Activated CD8-positive, alpha-beta T cell treated with anti-CD3 and anti-CD28 coated beads for 36 hours (primary cell): ENCODE data around the gene KPNA4. TPM values are rescaled to one million over a fixed set of nuclear protein-coding genes. Genes with fewer than 3 reads are reported as not detected.
"Not testable (repeated sequence)": the region's sequence is repeated elsewhere in the genome, so short reads cannot be mapped to it uniquely, and the experiment has no call there.

Experiments used
- ATAC-seq: fragments of 200-7000 bp; cut with Tn5 transposase; one replicate; pipeline ENCODE4 v1.10.0; 2021; ENCODE audit warnings: mild to moderate bottlenecking, moderate library complexity
- CTCF ChIA-PET: fragments of 350-600 bp; sonication (Branson Sonifier 250); formaldehyde crosslinking; loops from one replicate; lab custom pipeline; 2021; ENCODE audit warnings: antibody characterized with exemption; lab: Charles Lee
- POLR2A ChIA-PET: fragments of 350-600 bp; sonication (Branson Sonifier 250); formaldehyde crosslinking; loops from one replicate; lab custom pipeline; 2021; ENCODE audit warnings: antibody characterized with exemption; lab: Charles Lee
- DNase-seq: peaks from one replicate; pipeline ENCODE4 v3.0.0-alpha.2; 2020
- H3K27ac Mint-ChIP-seq: one replicate; pipeline ENCODE4 v1.8.0; 2021; ENCODE audit warnings: mild to moderate bottlenecking, mixed read lengths
- H3K27me3 Mint-ChIP-seq: one replicate; pipeline ENCODE4 v1.8.0; 2021; ENCODE audit warnings: mixed read lengths
- H3K36me3 Mint-ChIP-seq: one replicate; pipeline ENCODE4 v1.8.0; 2021; ENCODE audit warnings: low read depth, mixed read lengths
- H3K4me1 Mint-ChIP-seq: one replicate; pipeline ENCODE4 v1.8.0; 2021; ENCODE audit warnings: low read depth, mixed read lengths
- H3K4me3 Mint-ChIP-seq: one replicate; pipeline ENCODE4 v1.8.0; 2021; ENCODE audit warnings: mild to moderate bottlenecking, moderate library complexity, mixed read lengths
- H3K9me3 Mint-ChIP-seq: one replicate; pipeline ENCODE4 v1.8.0; 2021; ENCODE audit warnings: mixed read lengths
- intact Hi-C: fragments of 100-400 bp; cut with micrococcal nuclease; formaldehyde crosslinking; loops from one replicate; pipeline ENCODE4 v1.10.0; 2022
- total RNA-seq, 2 experiments: library from RNA; stranded (reverse); gene quantifications; one replicate each; pipeline ENCODE4 v1.2.3, GENCODE V29; 2021
- TF ChIP-seq, protein P1 (sequence below): fragments of 200-600 bp; IDR thresholded peaks from one replicate; pipeline ENCODE4 v1.8.0; 2022; ENCODE audit warnings: antibody characterized with exemption, mild to moderate bottlenecking

Gene KPNA4
- total RNA-seq, 2 experiments from 2014 or later = 50.6 to 51.0 TPM

DNA sequence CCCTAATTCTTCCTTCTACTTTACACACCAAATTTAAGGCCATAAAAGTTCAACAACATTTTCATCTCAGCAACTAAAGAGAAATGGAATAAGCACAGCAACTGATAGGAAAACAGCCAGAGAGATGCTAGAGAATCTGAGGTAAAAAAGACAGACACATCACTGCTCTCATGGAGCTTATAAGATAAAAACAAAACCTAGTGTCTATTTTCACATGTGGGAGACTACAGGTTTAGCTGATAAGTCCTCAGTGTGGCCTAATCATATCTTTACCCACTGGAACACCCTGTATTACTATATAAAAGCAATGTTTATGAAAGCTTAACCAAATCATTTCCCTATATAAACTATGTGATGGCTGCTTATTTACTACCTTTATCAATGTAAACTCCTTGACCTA, 33.0 kb downstream of the KPNA4 start:
- Mint-ChIP-seq H3K9me3 (no peaks in the 10 kb centered on the region), H3K36me3 (peaks cover 20% of the 10 kb centered on the region), H3K4me3 (no peak overlapping the region), H3K4me1 (peaks cover 5% of the 10 kb centered on the region), H3K27ac (no peak overlapping the region), H3K27me3 (no peaks in the 10 kb centered on the region)
- POLR2A ChIA-PET = no interaction called here
- CTCF ChIA-PET = no interaction called here
- intact Hi-C loops = no loop called here
- TF ChIP-seq, protein P1, sequence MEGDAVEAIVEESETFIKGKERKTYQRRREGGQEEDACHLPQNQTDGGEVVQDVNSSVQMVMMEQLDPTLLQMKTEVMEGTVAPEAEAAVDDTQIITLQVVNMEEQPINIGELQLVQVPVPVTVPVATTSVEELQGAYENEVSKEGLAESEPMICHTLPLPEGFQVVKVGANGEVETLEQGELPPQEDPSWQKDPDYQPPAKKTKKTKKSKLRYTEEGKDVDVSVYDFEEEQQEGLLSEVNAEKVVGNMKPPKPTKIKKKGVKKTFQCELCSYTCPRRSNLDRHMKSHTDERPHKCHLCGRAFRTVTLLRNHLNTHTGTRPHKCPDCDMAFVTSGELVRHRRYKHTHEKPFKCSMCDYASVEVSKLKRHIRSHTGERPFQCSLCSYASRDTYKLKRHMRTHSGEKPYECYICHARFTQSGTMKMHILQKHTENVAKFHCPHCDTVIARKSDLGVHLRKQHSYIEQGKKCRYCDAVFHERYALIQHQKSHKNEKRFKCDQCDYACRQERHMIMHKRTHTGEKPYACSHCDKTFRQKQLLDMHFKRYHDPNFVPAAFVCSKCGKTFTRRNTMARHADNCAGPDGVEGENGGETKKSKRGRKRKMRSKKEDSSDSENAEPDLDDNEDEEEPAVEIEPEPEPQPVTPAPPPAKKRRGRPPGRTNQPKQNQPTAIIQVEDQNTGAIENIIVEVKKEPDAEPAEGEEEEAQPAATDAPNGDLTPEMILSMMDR = no peak
- DNase-seq = no peak
- no peak for ATAC-seq

DNA sequence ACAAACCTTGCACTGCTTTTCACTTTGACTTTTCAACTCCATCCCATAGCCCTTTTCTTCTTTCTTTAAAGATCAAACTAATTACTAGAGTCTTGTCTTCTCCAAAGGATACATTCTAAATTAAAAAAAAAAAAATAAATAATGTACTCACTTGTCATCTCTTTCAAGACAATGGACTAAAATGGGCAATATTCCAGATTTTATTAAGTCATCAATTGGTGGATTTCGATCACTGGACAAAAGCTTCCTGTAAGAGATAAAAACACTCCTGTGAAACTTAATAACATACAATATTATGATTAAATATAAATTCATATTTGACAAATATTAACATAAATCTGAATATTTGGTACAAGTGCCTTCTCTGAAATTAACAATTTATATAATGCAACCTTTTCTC, 34.1 kb downstream of the KPNA4 start:
- H3K27ac Mint-ChIP-seq = no peak overlapping the region

DNA sequence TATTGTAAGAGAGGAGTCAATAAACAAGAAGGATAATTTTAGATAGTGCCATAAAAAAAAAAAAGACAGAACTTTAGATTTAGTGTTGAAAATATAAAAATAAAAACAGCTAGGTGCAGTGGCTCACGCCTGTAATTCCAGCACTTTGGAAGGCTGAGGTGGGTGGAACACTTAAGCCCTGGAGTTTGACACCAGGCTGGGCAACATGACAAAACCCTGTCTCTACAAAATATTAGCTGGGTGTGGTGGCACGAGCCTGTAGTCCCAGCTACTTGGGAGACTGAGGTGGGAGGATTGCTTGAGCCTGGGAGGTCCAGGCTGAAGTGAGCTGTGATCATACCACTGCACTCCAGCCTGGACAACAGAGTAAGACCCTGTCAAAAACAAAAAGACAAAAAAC, 49.0 kb downstream of the KPNA4 start:
- POLR2A ChIA-PET = interaction anchor here (0.7 kb wide), 1 partner anchor 14 kb away, joined by 3 read pairs; no protein-coding TSS in a partner anchor

More for the DNA sequence above, 34.1 kb downstream of the KPNA4 start:
- TF ChIP-seq, protein P1 = no peak
- DNase-seq (no peak), ATAC-seq (no peak)
- ChIA-PET POLR2A (no interaction called here), CTCF (interaction anchor here (0.6 kb wide), 1 partner anchor 205 kb away, joined by 3 read pairs; no protein-coding TSS in a partner anchor)
- Mint-ChIP-seq H3K4me3 (no peak overlapping the region), H3K4me1 (peaks cover 2% of the 10 kb centered on the region), H3K36me3 (peaks cover 26% of the 10 kb centered on the region), H3K27me3 (no peaks in the 10 kb centered on the region), H3K9me3 (no peaks in the 10 kb centered on the region)
- intact Hi-C loops = no loop called here

DNA sequence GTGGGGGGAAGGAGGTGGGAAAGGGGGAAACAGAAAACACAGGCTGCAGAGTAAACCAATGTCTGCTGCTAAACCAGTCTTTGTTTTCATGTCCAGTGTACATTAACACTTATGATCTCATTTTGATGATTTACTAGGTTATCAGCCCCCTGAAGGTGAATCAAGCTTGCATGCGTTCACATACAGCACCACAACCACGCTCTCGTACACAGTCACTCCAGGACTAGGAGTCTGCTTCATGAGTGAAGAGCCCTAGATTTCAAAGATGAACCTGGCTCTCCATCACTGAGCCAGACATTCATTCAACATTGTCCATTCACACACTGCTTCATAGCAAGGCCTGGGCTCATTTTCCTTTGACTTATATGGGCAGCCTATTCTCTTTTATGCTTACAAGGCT, 64.0 kb downstream of the KPNA4 start:
- H3K27ac Mint-ChIP-seq = no peak overlapping the region
- H3K4me1 Mint-ChIP-seq = no peaks in the 10 kb centered on the region
- POLR2A ChIA-PET = no interaction called here
- H3K27me3 Mint-ChIP-seq = no peaks in the 10 kb centered on the region
- intact Hi-C loops = no loop called here
- peaks cover 36% of the 10 kb centered on the region for H3K36me3 Mint-ChIP-seq
- TF ChIP-seq, protein P1 = no peak
- no peak overlapping the region for H3K4me3 Mint-ChIP-seq
- CTCF ChIA-PET = no interaction called here
- ATAC-seq = no peak
- H3K9me3 Mint-ChIP-seq = no peaks in the 10 kb centered on the region
- no peak for DNase-seq

More for the DNA sequence above, 49.0 kb downstream of the KPNA4 start:
- DNase-seq, H3K4me3 Mint-ChIP-seq, H3K4me1 Mint-ChIP-seq, ATAC-seq, H3K27me3 Mint-ChIP-seq, H3K27ac Mint-ChIP-seq, H3K9me3 Mint-ChIP-seq, intact Hi-C loops: not testable (repeated sequence)
- peaks cover 46% of the 10 kb centered on the region for H3K36me3 Mint-ChIP-seq
- CTCF ChIA-PET = interaction anchor here (1.5 kb wide), 1 partner anchor 22 kb away, joined by 4 read pairs; no protein-coding TSS in a partner anchor

DNA sequence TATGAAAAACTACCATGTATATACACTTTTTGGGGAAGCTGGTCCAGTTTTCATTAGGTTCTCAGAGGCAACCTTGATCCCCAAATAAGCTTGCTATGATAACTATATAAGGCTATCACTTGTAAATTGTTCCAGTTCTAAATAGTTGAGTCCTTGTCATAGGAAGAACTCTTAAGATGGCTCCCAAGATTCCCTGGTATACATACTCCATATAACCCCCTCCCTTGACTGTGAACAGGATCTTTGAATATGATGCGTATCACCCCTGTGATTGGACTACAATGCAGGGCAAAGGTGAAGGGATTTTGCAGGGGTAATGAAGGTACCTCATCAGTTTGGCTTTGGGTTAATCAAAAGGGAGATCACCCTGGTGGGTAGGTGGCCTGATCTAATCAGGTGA, 67.2 kb downstream of the KPNA4 start:
- ChIA-PET CTCF (interaction anchor here (1.6 kb wide), 1 partner anchor 67 kb away, joined by 3 read pairs; the partner anchor contains the start of gene KPNA4), POLR2A (no interaction called here)
- intact Hi-C loops = loop anchor here (10.0 kb wide), 1 partner anchor 463 kb away; no protein-coding TSS in a partner anchor
- no peak for DNase-seq
- Mint-ChIP-seq H3K9me3 (no peaks in the 10 kb centered on the region), H3K4me1 (no peaks in the 10 kb centered on the region), H3K4me3 (no peak overlapping the region), H3K36me3 (peaks cover 31% of the 10 kb centered on the region), H3K27me3 (no peaks in the 10 kb centered on the region), H3K27ac (no peak overlapping the region)
- no peak for ATAC-seq
- TF ChIP-seq, protein P1 = no peak
